ENCODE data around the gene BLVRB.
"Not testable (repeated sequence)": the region's sequence is repeated elsewhere in the genome, so short reads cannot be mapped to it uniquely, and the experiment has no call there.

Gene BLVRB

GRCh38 chr19:40486017-40486416, 20.5 kb upstream of the BLVRB start:
- DNase-seq (ENCODE audit: low read depth) = no peak

- not testable (repeated sequence) for DNase-seq (ENCODE audit: low read depth)
These were observed 10.5 kb upstream of the BLVRB start for GRCh38 chr19:40475878-40476644.

GRCh38 chr19:40474737-40475136, 9.2 kb upstream of the BLVRB start:
- no peak for DNase-seq (ENCODE audit: low read depth)

- DNase-seq (ENCODE audit: low read depth) = no peak
These were observed 7.0 kb upstream of the BLVRB start for GRCh38 chr19:40472516-40472915.

DNA sequence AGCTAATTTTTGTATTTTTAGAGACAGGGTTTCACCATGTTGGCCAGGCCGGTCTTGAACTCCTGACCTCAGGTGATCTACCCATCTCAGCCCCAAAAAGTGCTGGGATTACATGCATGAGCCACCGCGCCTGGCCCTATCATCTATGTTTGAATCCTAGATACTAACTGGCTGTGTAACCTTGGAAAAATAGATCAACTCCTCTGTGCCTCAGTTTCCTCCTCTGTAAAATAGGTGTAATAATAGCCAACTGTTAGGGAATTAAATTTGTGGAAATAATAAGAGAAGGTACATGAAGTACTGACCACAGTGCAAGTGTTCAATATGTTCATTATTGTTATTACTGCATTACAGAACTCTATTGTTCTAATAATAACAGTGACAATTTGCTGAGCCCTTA, 5.6 kb upstream of the BLVRB start:
- DNase-seq (ENCODE audit: low read depth) = no peak

DNA sequence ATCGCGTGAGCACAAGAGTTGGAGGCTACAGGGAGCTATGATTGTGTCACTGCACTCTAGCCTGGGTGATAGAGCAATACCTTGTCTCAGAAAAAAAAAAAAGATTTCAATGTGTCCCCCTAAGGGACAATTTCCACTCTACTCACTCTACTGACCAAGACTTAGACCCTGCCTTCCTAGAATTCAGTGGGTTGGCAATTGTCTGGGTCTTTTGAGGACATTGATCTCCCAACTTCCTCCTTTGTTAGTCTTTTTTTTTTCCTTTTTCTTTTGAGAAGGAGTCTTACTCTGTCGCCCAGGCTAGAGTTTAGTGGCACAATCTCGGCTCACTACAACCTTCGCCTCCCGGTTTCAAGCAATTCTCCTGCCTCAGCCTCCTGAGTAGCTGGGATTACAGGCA, 3.5 kb upstream of the BLVRB start:
- DNase-seq (ENCODE audit: low read depth) = no peak

GRCh38 chr19:40466985-40467734, 1.6 kb upstream of the BLVRB start, which contains the start of gene SPTBN4:
TSS of gene SPTBN4 (plus strand) at chr19:40467001. CDS start at chr19:40472622, 5,621 bp downstream.
- no peak for DNase-seq (ENCODE audit: low read depth)

- DNase-seq (ENCODE audit: low read depth) = no peak
These were observed 857 bp upstream of the BLVRB start for GRCh38 chr19:40466219-40466984.

DNA sequence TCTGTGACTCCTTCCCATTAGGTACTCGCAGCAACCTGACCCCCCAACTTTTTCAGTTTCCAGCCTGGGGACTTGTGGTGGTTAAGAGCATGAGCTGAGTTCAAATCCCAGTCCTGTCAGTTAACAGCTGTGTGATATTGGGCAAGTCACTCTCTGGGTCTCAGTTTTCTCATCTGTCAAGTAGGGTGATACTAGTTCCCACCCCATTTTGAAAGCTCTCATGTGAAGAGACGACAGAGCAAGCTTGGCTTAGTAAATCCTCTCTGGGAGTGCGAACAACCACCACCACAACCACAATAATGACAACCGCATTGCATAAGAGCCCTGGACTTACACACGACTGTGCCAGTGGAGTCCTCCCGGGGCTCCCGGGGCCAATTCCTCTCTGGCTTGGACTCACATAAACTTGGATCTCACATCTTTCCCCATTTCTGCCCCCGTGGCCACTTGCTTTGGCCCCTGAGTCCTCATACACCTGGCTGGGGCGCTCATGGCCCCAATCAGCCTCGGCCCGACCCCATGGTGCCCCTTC, 454 bp downstream of the BLVRB start:
- peak; percentile 61 for DNase-seq (ENCODE audit: low read depth)

DNA sequence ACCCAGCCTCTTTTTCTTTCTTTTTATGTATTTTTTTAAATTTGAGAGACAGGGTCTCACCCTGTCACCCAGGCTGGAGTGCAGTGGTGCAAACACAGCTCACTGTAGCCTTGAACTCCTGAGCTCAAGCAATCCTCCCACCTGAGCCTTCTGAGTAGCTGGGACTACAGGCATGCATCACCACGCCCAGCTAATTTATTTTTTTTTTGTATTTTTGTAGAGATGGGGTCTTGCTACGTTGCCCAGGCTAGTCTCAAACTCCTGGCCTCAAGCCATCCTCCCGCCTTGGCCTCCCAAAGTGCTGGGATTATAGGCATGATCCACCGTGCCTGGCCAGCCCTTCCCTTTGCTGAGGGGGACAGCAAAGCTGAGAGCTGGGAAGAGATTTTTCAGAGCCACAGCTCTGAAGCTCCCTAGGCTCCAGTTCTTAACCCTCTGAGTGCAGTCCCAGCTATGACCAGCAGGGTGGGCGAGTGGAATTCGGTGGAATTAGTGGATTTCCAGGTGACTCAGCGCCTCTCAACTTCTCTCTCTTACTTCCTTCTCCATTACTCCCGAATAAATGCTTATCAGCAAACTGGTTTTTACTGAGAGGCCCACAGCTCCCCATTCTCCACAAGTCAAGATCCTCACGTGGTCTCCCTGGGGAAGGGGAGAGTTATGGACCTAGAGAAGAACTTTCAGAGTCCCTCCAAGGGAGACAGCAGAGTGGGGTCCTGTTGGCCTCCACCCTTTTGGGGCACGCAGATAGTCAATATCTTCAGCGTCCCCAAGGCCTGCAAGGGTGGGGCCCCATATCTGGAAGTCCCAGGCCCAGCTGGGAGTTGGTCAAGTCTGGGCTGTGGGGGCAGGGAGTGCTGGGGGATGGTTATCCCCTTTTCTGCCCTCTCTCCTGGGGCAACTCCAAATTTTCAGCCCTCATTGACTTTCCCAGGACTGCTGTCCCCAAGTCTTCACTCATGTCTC, 1.2 kb downstream of the BLVRB start:
- peak; percentile 85 for DNase-seq (ENCODE audit: low read depth)

GRCh38 chr19:40463587-40464037, 1.9 kb downstream of the BLVRB start:
- not testable (repeated sequence) for DNase-seq (ENCODE audit: low read depth)

DNA sequence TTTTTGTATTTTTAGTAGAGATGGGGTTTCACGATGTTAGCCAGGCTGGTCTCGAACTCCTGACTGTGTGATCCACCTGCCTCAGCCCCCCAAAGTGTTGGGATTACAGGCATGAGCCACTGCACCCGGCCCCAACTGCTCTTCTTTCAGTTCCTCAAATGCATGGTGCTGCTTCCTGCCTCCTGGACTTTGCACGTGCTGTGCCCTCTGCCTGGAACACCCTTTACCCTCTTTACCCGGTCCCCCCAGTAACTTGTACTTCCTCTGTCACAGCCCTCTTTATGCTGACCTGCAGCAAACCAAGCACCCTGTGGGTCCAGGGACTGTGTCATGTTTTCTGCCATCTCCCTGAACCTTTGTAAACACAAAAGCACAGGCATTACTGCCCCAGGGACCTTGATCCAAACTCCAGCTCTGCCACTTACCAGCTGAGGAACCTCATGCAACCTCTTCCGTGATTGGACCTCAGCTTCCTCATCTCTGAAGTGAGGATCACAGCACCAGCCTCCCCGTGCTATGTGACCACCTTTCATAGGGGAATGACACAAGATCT, 3.8 kb downstream of the BLVRB start:
- DNase-seq (ENCODE audit: low read depth) = no peak

DNA sequence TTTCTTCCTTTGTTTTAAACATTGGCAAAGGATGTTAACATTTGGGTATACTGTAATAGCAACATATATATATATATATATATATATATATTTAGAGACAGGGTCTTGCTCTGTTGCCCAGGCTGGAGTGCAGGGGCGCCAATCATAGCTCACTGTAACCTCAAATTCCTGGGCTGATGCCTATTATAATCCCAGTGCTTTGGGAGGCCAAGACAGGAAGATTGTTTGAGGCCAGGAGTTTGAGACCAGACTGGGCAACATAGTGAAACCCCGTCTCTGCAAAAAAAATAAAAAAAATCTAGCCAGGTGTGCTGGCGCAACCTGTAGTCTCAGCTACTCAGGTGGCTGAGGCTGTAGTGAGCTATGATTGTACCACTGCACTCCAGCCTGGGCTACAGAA, 5.4 kb downstream of the BLVRB start:
- no peak for DNase-seq (ENCODE audit: low read depth)

- no peak for DNase-seq (ENCODE audit: low read depth)
These were observed 7.0 kb downstream of the BLVRB start for GRCh38 chr19:40458597-40458974.

DNA sequence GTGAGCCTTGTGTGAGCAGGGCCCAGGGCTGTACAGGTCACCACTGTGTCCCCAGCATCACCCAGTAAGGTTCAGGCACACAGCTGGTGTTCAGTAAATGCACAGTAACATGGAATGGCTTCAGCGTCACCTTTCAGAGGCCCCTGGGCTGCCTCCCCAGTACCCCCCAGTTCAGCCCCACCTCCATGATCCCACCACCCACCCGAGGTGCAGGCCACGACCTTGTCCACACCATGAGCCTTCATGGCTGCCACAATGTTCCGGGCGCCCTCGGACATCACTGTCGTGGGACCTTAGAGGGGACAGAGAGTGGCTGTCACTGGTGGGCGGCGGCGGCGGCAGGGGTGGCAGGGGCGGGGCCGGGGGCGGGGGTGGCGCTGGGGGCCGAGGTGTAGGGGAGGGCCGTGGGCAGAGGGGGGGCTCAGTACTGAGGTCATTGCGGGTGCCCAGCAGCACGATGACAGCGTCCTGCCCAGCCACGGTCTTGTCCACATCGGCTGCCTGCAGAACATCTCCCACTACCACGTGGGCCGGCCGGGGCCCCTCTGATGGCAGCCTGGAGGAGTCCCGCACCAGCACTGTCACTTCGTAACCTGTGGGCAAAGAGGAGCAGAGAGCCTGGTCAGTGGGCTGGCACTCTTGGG, 7.5 kb downstream of the BLVRB start:
- DNase-seq (ENCODE audit: low read depth) = no peak

DNA sequence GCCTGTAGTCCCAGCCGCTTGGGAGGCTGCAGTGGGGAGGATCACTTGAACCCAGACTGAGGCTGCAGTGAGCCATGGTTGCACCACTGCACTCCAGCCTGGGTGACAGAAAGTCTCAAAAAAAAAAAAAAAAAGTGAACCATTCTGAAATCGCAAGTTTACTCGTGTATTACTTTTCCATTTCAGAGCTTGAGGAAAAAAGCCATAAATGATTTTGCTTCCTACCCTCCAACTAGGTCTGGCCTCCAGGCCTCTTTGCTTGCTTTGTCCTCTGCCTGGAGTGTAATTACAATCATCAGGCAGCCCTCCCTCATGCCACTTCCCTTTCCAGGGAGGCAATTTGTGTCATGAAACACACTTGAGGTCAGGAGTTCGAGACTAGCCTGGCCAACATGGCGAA, 8.5 kb downstream of the BLVRB start:
- DNase-seq (ENCODE audit: low read depth) = no peak

DNA sequence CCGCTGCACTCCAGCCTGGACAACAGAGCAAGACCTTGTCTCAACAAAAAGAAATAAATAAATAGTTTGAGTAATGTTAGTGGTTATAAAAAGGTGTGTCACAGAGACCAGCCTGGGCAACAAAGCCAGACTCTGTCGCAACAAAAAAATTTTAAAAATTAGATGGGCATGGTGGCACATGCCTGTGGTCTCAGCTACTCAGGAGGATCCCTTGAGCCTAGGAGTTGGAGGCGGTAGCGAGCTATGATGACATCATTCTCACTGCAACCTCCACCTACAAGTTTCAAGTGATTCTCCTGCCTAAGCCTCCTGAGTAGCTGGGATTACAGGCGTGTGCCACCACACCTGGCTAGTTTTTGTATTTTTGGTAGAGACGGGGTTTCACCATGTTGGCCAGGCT, 11.6 kb downstream of the BLVRB start:
- DNase-seq (ENCODE audit: low read depth) = not testable (repeated sequence)

- DNase-seq (ENCODE audit: low read depth) = no peak
These were observed 12.3 kb downstream of the BLVRB start for GRCh38 chr19:40453151-40453735.

DNA sequence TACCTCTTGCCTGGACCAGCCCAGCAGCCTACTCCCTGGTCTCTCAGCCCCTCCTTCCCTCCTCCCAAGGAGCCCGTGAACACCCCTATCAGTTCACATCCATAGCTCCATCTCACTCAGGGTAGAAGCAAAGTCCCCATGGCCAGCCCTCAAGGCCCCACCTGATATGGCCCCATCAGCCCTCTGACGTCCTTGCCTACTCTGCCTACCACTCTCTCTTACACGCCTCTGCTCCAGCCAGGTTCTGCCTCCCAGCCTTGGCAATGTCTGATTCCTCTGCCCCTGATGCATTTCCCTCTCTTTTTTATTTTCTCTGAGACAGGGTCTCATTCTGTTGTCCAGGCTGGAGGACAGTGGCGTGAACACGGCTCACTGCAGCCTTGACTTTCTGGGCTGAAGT, 13.5 kb downstream of the BLVRB start:
- no peak for DNase-seq (ENCODE audit: low read depth)

DNA sequence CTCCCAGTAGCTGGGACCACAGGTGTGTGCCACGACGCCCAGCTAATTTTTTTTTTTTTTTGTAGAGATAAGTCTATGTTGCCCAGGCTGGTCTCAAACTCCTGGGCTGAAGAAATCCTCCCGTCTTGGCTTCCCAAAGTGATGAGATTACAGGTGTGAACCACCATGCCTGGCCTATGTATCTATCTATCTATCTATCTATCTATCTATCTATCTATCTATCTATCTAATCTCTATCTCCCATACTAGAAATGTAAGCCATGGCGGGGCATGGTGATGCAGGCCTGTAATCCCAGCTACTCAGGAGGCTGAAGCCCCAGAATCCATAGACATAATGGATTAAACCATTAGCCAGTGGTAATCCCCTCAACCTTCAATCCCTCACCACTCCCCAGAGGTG, 14.9 kb downstream of the BLVRB start:
- no peak for DNase-seq (ENCODE audit: low read depth)

Data from GM04504 (cell line).